B cell (primary cell): ENCODE data around the gene MICA. TPM values are rescaled to one million over a fixed set of nuclear protein-coding genes. Genes with fewer than 3 reads are reported as not detected.
A peak's percentile ranks its signal among the peaks of the same experiment; 100 is the strongest.

Experiments used
- ATAC-seq: fragments of 200-7000 bp; cut with Tn5 transposase; one replicate; pipeline ENCODE4 v1.10.0; 2021; ENCODE audit warnings: low read depth, mild to moderate bottlenecking, moderate number of reproducible peaks, moderate library complexity
- CTCF ChIA-PET: fragments of 350-600 bp; sonication (Branson Sonifier 250); formaldehyde crosslinking; loops from one replicate; lab custom pipeline; 2021; ENCODE audit warnings: antibody characterized with exemption, inconsistent platforms; lab: Charles Lee
- POLR2A ChIA-PET: fragments of 350-600 bp; sonication (Branson Sonifier 250); formaldehyde crosslinking; loops from one replicate; lab custom pipeline; 2021; ENCODE audit warnings: antibody characterized with exemption; lab: Charles Lee
- DNase-seq: peaks from one replicate; pipeline ENCODE4 v3.0.0; 2013
- H2AFZ ChIP-seq: 2 replicates; pipeline ENCODE4 v1.6.1; 2012; ENCODE audit warnings: mild to moderate bottlenecking, low read depth, low read length; ENCODE audit not compliant: insufficient read depth, poor library complexity, severe bottlenecking
- H3K27ac ChIP-seq, 2 donors: 1 replicate in 1 of 2; 2 replicates in 1 of 2; pipeline ENCODE4 v1.5.1; 2012 to 2013; ENCODE audit warnings: low read length in 2 of 2, mild to moderate bottlenecking in 2 of 2, moderate library complexity in 1 of 2
- H3K27me3 ChIP-seq, 4 experiments: fragments of 200-600 bp in 1 of 4; sonication (generic) in 1 of 4; replicated peaks in 1 of 4; 1 replicate in 2 of 4; 2 replicates in 2 of 4; pipeline versions ENCODE4 v1.6.1 to v1.7.0; 2013 to 2016; ENCODE audit warnings: low read length in 3 of 4, mild to moderate bottlenecking in 2 of 4, mixed read lengths in 1 of 4, moderate library complexity in 1 of 4; ENCODE audit not compliant: insufficient read depth in 4 of 4, control insufficient read depth in 3 of 4; ENCODE audit errors: control extremely low read depth in 1 of 4
- H3K36me3 ChIP-seq, 2 experiments: replicated peaks in 1 of 2; 1 replicate in 1 of 2; 2 replicates in 1 of 2; pipeline versions ENCODE4 v1.6.1 to v1.7.1; 2013; ENCODE audit warnings: low read length in 1 of 2; ENCODE audit not compliant: insufficient read depth in 2 of 2, control insufficient read depth in 1 of 2; ENCODE audit errors: control extremely low read depth in 1 of 2, extremely low read depth in 1 of 2
- H3K4me1 ChIP-seq, 2 donors: fragments of 200-600 bp in 1 of 2; sonication (generic) in 1 of 2; 1 replicate in 1 of 2; 2 replicates in 1 of 2; pipeline versions ENCODE4 v1.5.1 to v1.6.1; 2013 to 2017; ENCODE audit warnings: low read length in 2 of 2; ENCODE audit not compliant: control insufficient read depth in 2 of 2, insufficient read depth in 2 of 2
- H3K4me2 ChIP-seq: replicated peaks from 2 replicates; pipeline ENCODE3; 2012; ENCODE audit warnings: mild to moderate bottlenecking, low read depth, low read length; ENCODE audit not compliant: poor library complexity, severe bottlenecking
- H3K4me3 ChIP-seq, 5 experiments: fragments of 200-600 bp in 1 of 5; sonication (generic) in 1 of 5; 1 replicate in 3 of 5; 2 replicates in 2 of 5; pipeline versions ENCODE4 v1.5.1 to v1.7.0; 2011 to 2016; ENCODE audit warnings: low read length in 4 of 5, mild to moderate bottlenecking in 4 of 5, low read depth in 2 of 5, control low read depth in 1 of 5, moderate library complexity in 1 of 5; ENCODE audit not compliant: insufficient read depth in 1 of 5; ENCODE audit errors: control extremely low read depth in 1 of 5, extremely low read depth in 1 of 5
- H3K79me2 ChIP-seq: fragments of 200-600 bp; sonication (generic); one replicate; pipeline ENCODE4 v1.6.0; 2016; ENCODE audit warnings: low read length; ENCODE audit not compliant: control insufficient read depth, insufficient read depth
- H3K9ac ChIP-seq: fragments of 200-600 bp; sonication (generic); 2 replicates; pipeline ENCODE4 v1.6.1; 2017; ENCODE audit warnings: mild to moderate bottlenecking, low read length, moderate library complexity
- H3K9me3 ChIP-seq, 3 donors: one replicate each; pipeline versions ENCODE4 v1.6.1 to v1.7.1; 2013; ENCODE audit warnings: low read length in 2 of 3; ENCODE audit not compliant: control insufficient read depth in 2 of 3, insufficient read depth in 1 of 3; ENCODE audit errors: control extremely low read depth in 1 of 3
- H4K20me1 ChIP-seq: 2 replicates; pipeline ENCODE4 v1.6.0; 2012; ENCODE audit warnings: mild to moderate bottlenecking, low read length; ENCODE audit not compliant: insufficient read depth, control insufficient read depth, poor library complexity, severe bottlenecking
- H3K27ac Mint-ChIP-seq: one replicate; pipeline ENCODE4 v1.8.0; 2021; ENCODE audit warnings: mixed read lengths
- H3K27me3 Mint-ChIP-seq: one replicate; pipeline ENCODE4 v1.8.0; 2021; ENCODE audit warnings: mixed read lengths
- H3K4me1 Mint-ChIP-seq: one replicate; pipeline ENCODE4 v1.8.0; 2021; ENCODE audit warnings: mixed read lengths
- H3K4me3 Mint-ChIP-seq: one replicate; pipeline ENCODE4 v1.8.0; 2021; ENCODE audit warnings: mixed read lengths
- H3K9me3 Mint-ChIP-seq: one replicate; pipeline ENCODE4 v1.8.0; 2022; ENCODE audit warnings: mixed read lengths; ENCODE audit not compliant: insufficient read depth
- CTCF ChIP-seq: fragments of 200-600 bp; IDR thresholded peaks from one replicate; pipeline ENCODE4 v1.8.0; 2022; ENCODE audit warnings: antibody characterized with exemption, mild to moderate bottlenecking
- EZH2 ChIP-seq: IDR thresholded peaks from 2 replicates; pipeline ENCODE4 v1.6.1; 2012; ENCODE audit warnings: borderline replicate concordance, low read depth, mild to moderate bottlenecking, moderate library complexity, low read length; ENCODE audit not compliant: insufficient read depth, poor library complexity, severe bottlenecking
- WGBS: methylation state at CpG from one replicate; pipeline ENCODE4 v1.1.5; 2013; ENCODE audit warnings: missing lambda C conversion rate; ENCODE audit not compliant: insufficient coverage; 5-methylcytosine and 5-hydroxymethylcytosine counted together
- intact Hi-C: fragments of 100-400 bp; cut with micrococcal nuclease; formaldehyde crosslinking; loops from one replicate; pipeline ENCODE4 v1.10.0; 2022
- polyA plus RNA-seq: library from polyadenylated mRNA; depleted of rRNA; stranded (reverse); fragments of >200 nt; gene quantifications from 2 replicates; pipeline ENCODE4 v1.2.3, GENCODE V29; 2012
- total RNA-seq, 2 donors: library from RNA; stranded (reverse); fragments of 120-200 nt in 1 of 2; gene quantifications; 1 replicate in 1 of 2; 2 replicates in 1 of 2; pipeline versions ENCODE4 v1.2.3 to v1.2.4, GENCODE V29; 2013 to 2022

Gene MICA
- total and polyA plus RNA-seq, 2 donors (not counting 1 experiment from before 2014, with no cell fraction given), result 13.9 to 28.5 TPM

GRCh38 chr6:31356946-31357466, 46.4 kb upstream of the MICA start, which contains the start of gene HLA-B:
HLA-B (minus strand) TSS chr6:31357179; CDS start chr6:31357158, 21 bp downstream.
- Mint-ChIP-seq H3K9me3 (no peaks in the 10 kb centered on the region), H3K4me1 (peaks cover 55% of the 10 kb centered on the region), H3K27ac (peak within 1 kb of the TSS; percentile 100), H3K4me3 (peak within 1 kb of the TSS; percentile 99), H3K27me3 (peaks cover 3% of the 10 kb centered on the region)
- peaks cover 49% of the 10 kb centered on the region for H4K20me1 ChIP-seq
- peak within 1 kb of the TSS; percentile 98 to 100 for H3K27ac ChIP-seq
- WGBS, result under 1% methylated on average over 38 of the region's 39 CpGs
- peaks cover 43 to 44% of the 10 kb centered on the region in 2 donors for H3K4me1 ChIP-seq
- DNase-seq (peak; percentile 96), ATAC-seq (peak; percentile 88)
- no peaks in the 10 kb centered on the region for H3K27me3 ChIP-seq
- TF ChIP-seq CTCF (no peak), EZH2 (no peak)
- H3K79me2 ChIP-seq, result peaks cover 59% of the 10 kb centered on the region
- peak within 1 kb of the TSS; percentile 51 to 98 (median 87) for H3K4me3 ChIP-seq
- POLR2A ChIA-PET, result no interaction called here
- peak within 1 kb of the TSS; percentile 92 for H3K4me2 ChIP-seq
- peak within 1 kb of the TSS; percentile 78 for H2AFZ ChIP-seq
- peak within 1 kb of the TSS; percentile 100 for H3K9ac ChIP-seq
- no peaks in the 10 kb centered on the region for H3K9me3 ChIP-seq
- intact Hi-C loops, result loop anchor here (1.0 to 10.0 kb wide), 6 partner anchors 9 to 742 kb away; partner anchors contain the start of genes HLA-C, MICA, MRPS18B and PPP1R10
- CTCF ChIA-PET, result interaction anchor here (0.6 to 2.1 kb wide), 3 partner anchors 10 to 85 kb away, joined by 3 to 15 read pairs (median 3); no protein-coding TSS in a partner anchor
- H3K36me3 ChIP-seq, result peaks cover 2 to 36% of the 10 kb centered on the region in 2 experiments

- H3K27ac Mint-ChIP-seq, result peak overlapping the region; percentile 100
- no peak for DNase-seq
- H3K9me3 Mint-ChIP-seq, result no peaks in the 10 kb centered on the region
- H3K27me3 ChIP-seq, result no peaks in the 10 kb centered on the region
- H3K79me2 ChIP-seq, result peaks cover 59% of the 10 kb centered on the region
- ChIA-PET POLR2A (interaction anchor here (0.6 to 1.1 kb wide), 3 partner anchors 9 to 171 kb away, joined by 4 to 6 read pairs (median 5); no protein-coding TSS in a partner anchor), CTCF (interaction anchor here (0.6 to 2.1 kb wide), 5 partner anchors 10 to 161 kb away, joined by 3 to 15 read pairs (median 3); no protein-coding TSS in a partner anchor)
- H3K4me1 Mint-ChIP-seq, result peaks cover 46% of the 10 kb centered on the region
- peaks cover 34 to 35% of the 10 kb centered on the region in 2 donors for H3K4me1 ChIP-seq
- H3K4me3 ChIP-seq, result peak overlapping the region; percentile 51 to 98 (median 87)
- peak overlapping the region; percentile 83 for H3K4me2 ChIP-seq
- intact Hi-C loops, result loop anchor here (1.0 to 10.0 kb wide), 6 partner anchors 8 to 743 kb away; partner anchors contain the start of genes HLA-C, MICA, MRPS18B and PPP1R10
- 14% methylated on average over 3 of the region's 6 CpGs for WGBS
- H3K27me3 Mint-ChIP-seq, result peaks cover 6% of the 10 kb centered on the region
- peak overlapping the region; percentile 99 for H3K4me3 Mint-ChIP-seq
- peaks cover 40% of the 10 kb centered on the region for H4K20me1 ChIP-seq
- peak overlapping the region; percentile 78 for H2AFZ ChIP-seq
- no peak for ATAC-seq
- no peaks in the 10 kb centered on the region for H3K9me3 ChIP-seq
- peak overlapping the region; percentile 98 to 100 for H3K27ac ChIP-seq
- peaks cover 2 to 32% of the 10 kb centered on the region in 2 experiments for H3K36me3 ChIP-seq
- TF ChIP-seq EZH2, result no peak
- TF ChIP-seq CTCF, result no peak
- peak overlapping the region; percentile 100 for H3K9ac ChIP-seq
Observed at GRCh38 chr6:31357886-31358285, 45.5 kb upstream of the MICA start.
